GM19395 (cell line): ENCODE results near the gene SRGN.
"Not testable (repeated sequence)": the region's sequence is repeated elsewhere in the genome, so short reads cannot be mapped to it uniquely, and the experiment has no call there.

Experiments used
- ATAC-seq: cut with Tn5 transposase; IDR thresholded peaks from one replicate; pipeline ENCODE4 v1.9.1; 2021; ENCODE audit warnings: mild to moderate bottlenecking, moderate library complexity; ENCODE audit not compliant: unreplicated experiment

The SRGN gene

GRCh38 chr10:69125554-69125953, 37.7 kb downstream of the SRGN start:
- ATAC-seq = no peak

- ATAC-seq = no peak
Measured at GRCh38 chr10:69130251-69130650, 42.3 kb downstream of the SRGN start.

DNA sequence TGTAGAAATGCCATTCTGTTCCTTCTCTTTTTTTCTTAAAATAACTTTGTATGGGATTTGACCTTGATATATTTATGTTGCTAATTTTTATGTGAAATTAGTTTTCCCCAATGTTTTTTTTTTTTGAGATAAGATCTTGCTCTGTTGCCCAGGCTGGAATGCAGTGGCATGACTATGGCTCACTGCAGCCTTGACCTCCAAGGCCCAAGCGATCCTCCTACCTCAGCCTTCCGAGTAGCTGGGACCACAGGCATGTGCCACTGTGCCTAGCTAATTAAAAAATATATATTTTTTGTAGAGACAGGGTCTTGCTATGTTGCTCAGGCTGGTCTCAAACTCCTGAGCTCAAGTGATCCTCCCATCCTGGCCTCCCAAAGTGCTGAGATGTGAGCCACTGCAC, 52.1 kb downstream of the SRGN start:
- ATAC-seq = no peak

GRCh38 chr10:69141304-69141703, 53.4 kb downstream of the SRGN start:
- ATAC-seq = no peak

- not testable (repeated sequence) for ATAC-seq
Measured at GRCh38 chr10:69142074-69142473, 54.2 kb downstream of the SRGN start.

GRCh38 chr10:69142983-69143382, 55.1 kb downstream of the SRGN start:
- no peak for ATAC-seq

- no peak for ATAC-seq
Measured at GRCh38 chr10:69145329-69145728, 57.4 kb downstream of the SRGN start.

- ATAC-seq = no peak
Measured at GRCh38 chr10:69145864-69146263, 58.0 kb downstream of the SRGN start.

DNA sequence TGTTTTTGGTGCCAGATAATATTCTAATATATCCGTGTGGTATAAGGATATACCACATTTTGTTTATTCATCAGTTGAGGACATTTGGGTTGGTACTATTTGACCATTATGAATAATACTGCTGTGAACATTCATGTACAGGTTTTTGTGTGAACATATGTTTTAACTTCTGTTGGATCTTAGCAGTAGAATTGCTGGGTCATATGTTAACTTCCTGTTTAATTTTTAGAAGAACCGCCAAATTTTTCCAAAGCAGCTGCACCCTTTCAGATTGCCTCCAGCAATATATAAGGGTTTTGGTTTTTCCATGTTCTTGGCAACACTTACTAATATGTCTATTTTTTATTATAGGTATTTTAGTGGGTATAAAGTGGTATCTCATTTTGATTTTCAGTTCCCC, 58.9 kb downstream of the SRGN start:
- no peak for ATAC-seq

GRCh38 chr10:69151984-69152383, 64.1 kb downstream of the SRGN start:
- ATAC-seq = no peak

- ATAC-seq = no peak
Measured at GRCh38 chr10:69153227-69153626, 65.3 kb downstream of the SRGN start.
